GM19438 (cell line): Measurements from ENCODE around the gene LARGE1.

ENCODE experiments used
- ATAC-seq: cut with Tn5 transposase; IDR thresholded peaks from one replicate; pipeline ENCODE4 v1.9.1; 2021; ENCODE audit warnings: low read depth; ENCODE audit not compliant: unreplicated experiment

The LARGE1 gene

GRCh38 chr22:33829546-33830280 lies 90.6 kb downstream of the LARGE1 start:
- no peak for ATAC-seq

DNA sequence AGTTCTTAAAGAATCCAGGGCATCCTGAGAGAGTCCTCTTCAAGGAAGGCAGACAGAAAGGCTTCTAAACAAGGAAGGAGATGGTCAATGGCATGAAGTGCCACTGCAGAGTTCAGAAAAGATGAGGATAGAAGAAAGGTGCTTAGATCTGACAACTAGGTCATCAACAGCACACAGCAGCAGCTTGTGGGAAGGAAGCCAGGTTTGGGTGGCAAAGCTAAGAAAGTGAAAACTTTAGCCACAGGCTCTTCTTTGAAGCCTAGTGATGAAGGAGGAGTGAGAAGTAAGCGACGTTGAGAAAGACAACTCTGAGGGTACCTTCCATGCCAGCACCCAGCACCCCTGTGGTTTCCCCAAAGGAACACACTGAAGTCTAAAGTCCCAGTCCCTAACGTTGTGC lies 92.0 kb downstream of the LARGE1 start:
- no peak for ATAC-seq

- no peak for ATAC-seq
These were observed 94.5 kb downstream of the LARGE1 start for GRCh38 chr22:33825761-33826160.

- ATAC-seq, result no peak
These were observed 96.7 kb downstream of the LARGE1 start for GRCh38 chr22:33823552-33823951.

DNA sequence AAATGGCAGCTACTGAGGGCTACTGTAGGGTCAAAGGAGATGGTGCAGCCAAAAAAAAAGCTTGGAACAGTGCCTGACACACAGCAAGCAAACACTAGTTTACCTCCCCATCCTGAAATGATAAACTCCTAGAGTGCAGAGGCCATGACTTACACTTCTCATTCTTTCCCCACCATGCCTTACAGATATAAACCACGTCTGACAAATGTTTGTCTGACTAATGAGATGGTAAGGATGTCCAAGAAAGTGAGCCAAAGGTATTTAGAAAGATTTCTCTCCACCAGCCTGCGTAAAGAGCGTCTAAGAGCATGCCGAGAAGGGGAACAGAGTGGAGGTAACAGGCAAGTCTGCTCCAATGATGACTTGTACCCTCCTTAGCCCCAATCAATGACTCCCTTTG lies 99.0 kb downstream of the LARGE1 start:
- no peak for ATAC-seq

GRCh38 chr22:33819743-33820142 lies 100.5 kb downstream of the LARGE1 start:
- no peak for ATAC-seq

GRCh38 chr22:33817512-33818127 lies 102.7 kb downstream of the LARGE1 start:
- ATAC-seq, result no peak

- no peak for ATAC-seq
These were observed 107.8 kb downstream of the LARGE1 start for GRCh38 chr22:33812360-33812977.

GRCh38 chr22:33811686-33812085 lies 108.6 kb downstream of the LARGE1 start:
- no peak for ATAC-seq

DNA sequence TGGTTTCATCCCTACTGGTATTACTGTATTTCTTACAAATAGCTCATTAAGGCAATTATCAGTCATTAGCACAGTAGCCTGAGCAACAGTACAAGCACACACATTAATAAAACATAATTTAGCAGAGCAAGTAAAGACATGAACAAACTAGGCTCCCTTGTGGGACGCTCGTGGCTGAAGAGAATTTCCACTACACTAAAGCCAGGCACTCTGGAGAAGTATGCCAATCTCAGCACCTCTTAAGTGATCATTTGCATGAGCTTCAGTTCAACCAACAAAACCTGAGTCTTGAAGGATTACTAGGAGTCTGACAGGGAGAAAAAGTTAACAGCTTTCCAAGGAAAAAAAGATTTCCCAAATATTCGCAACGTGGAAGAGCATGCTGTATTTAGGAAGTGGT lies 109.1 kb downstream of the LARGE1 start:
- no peak for ATAC-seq

- no peak for ATAC-seq
These were observed 112.8 kb downstream of the LARGE1 start for GRCh38 chr22:33807470-33807869.

DNA sequence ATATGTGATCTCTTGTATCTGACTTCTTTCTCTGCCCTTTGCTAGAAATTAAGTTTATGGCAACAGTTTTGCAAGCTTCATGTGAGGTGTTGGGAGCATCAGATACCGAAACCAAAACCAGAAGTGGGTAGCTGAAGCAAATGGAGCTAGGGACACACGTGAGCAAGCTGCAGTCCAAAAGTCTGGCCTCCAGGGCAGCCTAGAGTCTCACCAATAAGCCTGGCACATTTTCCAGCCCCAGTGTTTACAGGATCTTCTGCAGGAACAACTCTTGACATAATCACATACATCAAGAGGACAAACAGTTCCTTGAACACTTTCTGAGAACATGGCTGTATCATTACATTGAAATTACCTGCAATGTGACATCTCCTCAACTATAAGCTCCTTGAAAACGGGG lies 114.1 kb downstream of the LARGE1 start:
- peak; percentile 70 for ATAC-seq

GRCh38 chr22:33803371-33804282 lies 116.6 kb downstream of the LARGE1 start:
- no peak for ATAC-seq

DNA sequence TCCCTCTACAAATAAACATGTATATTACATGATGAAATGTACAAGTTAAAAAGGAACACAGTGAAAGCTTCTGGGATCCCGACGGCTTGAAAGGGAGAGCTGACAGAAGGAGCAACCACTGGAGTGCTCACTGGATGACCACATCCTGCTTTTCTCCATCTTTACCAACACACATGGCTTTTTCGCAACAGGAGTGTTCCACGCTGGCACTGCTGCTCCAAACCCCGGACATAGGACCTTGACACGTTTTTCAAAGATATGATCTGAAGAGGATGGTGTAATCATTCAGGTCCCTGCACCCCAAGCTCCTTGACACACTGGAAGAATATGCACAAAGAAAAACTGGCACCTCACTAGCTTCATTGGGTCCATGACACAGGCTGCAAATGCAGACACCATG lies 121.9 kb downstream of the LARGE1 start:
- no peak for ATAC-seq

DNA sequence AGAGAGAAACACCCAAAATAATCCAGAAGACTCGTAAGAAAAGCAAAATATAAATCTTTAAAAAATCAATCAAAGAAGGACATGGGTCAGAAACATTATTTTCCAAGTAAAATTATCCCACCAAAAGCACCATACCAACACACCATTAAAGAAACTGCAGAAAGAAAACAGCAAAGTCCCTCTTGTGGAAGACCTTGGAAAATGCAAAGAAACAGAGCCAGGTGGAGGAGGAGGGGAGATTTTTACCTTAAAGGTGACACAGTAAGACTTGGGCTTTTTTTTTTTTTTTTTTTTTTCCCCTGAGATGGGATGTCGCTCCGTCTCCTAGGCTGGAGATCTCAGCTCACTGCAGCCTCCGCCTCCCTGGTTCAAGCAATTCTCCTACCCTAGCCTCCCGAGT lies 123.8 kb downstream of the LARGE1 start:
- ATAC-seq, result no peak

GRCh38 chr22:33793475-33793874 lies 126.8 kb downstream of the LARGE1 start:
- no peak for ATAC-seq

- no peak for ATAC-seq
These were observed 127.4 kb downstream of the LARGE1 start for GRCh38 chr22:33792832-33793231.

DNA sequence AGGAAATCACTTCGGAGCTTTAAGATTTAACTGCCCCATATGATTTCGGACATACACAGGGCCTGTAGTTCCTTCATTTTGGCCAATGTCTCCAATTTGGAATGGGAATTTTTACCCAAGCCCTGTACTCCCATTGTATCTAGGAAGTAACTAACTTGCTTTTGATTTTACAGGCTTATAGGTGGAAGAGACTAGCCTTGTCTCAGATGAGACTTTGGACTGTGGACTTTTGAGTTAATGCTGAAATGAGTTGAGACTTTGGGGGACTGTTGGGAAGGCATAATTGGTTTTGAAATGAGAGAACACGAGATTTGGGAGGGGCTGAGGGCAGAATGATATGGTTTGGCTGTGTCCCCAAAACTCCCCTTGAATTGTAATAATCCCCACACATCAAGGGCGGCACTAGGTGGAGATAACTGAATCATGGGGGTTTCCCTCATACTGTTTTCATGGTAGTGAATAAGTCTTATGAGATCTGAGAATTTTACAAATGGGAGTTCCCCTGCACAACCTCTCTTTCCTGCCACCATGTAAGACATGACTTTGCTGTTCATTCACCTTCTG lies 130.5 kb downstream of the LARGE1 start:
- no peak for ATAC-seq

DNA sequence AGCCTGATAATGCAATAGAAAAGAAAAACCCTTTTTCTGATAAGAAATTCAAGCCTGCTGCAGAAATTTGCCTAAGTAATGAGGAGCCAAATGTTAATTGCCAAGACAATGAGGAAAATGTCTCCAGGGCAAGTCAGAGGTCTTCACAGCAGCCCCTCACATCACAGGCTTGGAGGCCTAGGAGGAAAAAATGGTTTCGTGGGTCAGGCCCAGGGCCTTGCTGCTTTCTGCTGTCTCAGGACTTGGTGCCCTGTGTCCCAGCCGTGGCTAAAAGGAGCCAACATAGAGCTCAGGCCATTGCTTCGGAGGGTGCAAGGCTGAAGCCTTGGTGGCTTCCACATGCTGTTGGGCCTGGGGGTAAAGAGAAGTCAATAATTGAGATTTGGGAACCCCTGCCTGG lies 131.3 kb downstream of the LARGE1 start:
- no peak for ATAC-seq

DNA sequence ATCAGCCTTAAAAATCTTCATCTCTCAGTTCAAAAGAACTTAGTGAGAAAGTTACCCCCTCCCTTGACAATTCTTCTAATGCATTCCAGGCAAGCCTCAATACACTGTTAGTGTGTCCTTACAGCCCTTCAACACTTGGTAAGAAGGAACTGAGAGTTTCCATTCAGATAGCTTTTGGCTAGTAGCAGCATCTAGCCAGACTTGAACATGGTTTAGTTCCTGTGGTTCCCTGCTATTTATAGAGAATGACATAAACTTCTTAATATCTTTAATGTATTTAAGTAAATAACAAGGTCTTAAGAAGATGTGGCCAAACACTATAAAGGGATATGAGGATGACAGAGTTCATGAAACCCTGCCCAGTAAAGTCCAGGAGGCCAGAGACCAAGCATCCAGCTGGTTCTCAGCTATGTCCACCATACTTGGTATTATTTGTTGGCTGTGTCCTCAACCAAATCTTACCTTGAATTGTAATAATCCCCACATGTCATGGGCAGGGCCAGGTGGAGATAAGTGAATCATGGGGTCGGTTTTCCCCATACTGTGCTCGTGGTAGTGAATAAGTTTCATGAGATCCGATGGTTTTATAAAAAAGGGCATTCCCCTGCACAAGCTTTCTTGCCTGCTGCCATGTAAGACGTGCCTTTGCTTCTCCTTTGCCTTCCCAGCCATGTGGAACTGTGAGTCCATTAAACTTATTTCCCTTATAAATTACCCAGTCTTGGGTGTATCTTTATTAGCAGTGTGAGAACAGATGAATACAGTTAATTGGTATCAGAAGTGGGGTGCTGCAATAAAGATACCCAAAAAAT lies 132.4 kb downstream of the LARGE1 start:
- ATAC-seq, result no peak
